Stomach (tissue), 4 donors: ENCODE data around the gene SLC18B1.

ENCODE experiments used
- EP300 ChIP-seq: sonication (generic); formaldehyde crosslinking; IDR thresholded peaks from one replicate; pipeline ENCODE4 v1.6.1; 2017; ENCODE audit warnings: antibody characterized with exemption
- POLR2A ChIP-seq, 4 donors: fragments of 450-650 bp; IDR thresholded peaks; one replicate each; pipeline ENCODE4 v1.6.1; 2016; ENCODE audit warnings: antibody characterized with exemption in 4 of 4, control low read depth in 2 of 4, mild to moderate bottlenecking in 1 of 4, moderate library complexity in 1 of 4
- POLR2AphosphoS5 ChIP-seq, 3 donors: sonication (generic); formaldehyde crosslinking; IDR thresholded peaks; one replicate each; pipeline ENCODE4 v1.6.1; 2016; ENCODE audit warnings: antibody characterized with exemption in 3 of 3
- TF ChIP-seq, protein P1 (sequence below), 7 experiments: fragments of 450-650 bp in 4 of 7; fragments of 200-600 bp in 3 of 7; sonication (generic) in 3 of 7; IDR thresholded peaks; one replicate each; pipeline ENCODE4 v1.5.1; 2016 to 2019; ENCODE audit warnings: antibody characterized with exemption in 7 of 7, control low read depth in 2 of 7, mild to moderate bottlenecking in 1 of 7

DNA sequence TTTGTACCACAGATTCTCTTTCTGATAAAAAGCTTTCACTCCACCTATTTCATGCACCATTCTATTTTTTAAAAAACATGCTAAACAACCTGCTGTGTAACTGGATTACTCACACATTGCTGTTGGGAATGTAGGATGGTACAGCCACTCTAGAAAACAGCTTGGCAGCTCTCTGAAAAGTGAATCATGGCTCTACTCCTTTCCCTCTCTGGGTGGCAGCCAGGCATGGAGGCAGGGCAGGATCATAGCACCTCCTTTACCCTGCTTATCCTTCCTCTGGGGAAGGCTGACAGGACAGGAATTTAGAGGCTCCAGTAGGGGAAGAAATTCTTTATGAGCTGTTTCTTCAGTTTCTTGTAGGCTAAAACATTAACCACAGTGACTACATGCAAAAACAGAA lies 34.1 kb downstream of the SLC18B1 start:
- TF ChIP-seq, protein P1, sequence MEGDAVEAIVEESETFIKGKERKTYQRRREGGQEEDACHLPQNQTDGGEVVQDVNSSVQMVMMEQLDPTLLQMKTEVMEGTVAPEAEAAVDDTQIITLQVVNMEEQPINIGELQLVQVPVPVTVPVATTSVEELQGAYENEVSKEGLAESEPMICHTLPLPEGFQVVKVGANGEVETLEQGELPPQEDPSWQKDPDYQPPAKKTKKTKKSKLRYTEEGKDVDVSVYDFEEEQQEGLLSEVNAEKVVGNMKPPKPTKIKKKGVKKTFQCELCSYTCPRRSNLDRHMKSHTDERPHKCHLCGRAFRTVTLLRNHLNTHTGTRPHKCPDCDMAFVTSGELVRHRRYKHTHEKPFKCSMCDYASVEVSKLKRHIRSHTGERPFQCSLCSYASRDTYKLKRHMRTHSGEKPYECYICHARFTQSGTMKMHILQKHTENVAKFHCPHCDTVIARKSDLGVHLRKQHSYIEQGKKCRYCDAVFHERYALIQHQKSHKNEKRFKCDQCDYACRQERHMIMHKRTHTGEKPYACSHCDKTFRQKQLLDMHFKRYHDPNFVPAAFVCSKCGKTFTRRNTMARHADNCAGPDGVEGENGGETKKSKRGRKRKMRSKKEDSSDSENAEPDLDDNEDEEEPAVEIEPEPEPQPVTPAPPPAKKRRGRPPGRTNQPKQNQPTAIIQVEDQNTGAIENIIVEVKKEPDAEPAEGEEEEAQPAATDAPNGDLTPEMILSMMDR (IDR thresholded peaks at IDR 0.05) = no peak
- TF ChIP-seq POLR2A (IDR thresholded peaks at IDR 0.05) (no peak), EP300 (no peak), POLR2AphosphoS5 (IDR thresholded peaks at IDR 0.05) (peak in 1 of 3 donors; percentile 52)
